NCI-H1105 (cell line): ENCODE results near the gene EARS2.
A peak's percentile ranks its signal among the peaks of the same experiment; 100 is the strongest.
"Not testable (repeated sequence)": the region's sequence is repeated elsewhere in the genome, so short reads cannot be mapped to it uniquely, and the experiment has no call there.

Experiments
- DNase-seq: peaks from one replicate; lab custom pipeline; 2025; lab: John Stamatoyannopoulos, UW

Gene EARS2

GRCh38 chr16:23556881-23557778, at the start of gene EARS2, which contains the start of gene UBFD1:
Gene EARS2, minus strand, starts transcription at chr16:23557350. Its CDS starts 7 bp downstream, at chr16:23557343.
Gene UBFD1, plus strand, starts transcription at chr16:23557727. Its CDS starts 16 bp downstream, at chr16:23557743.
- peak; percentile 98 for DNase-seq

GRCh38 chr16:23597003-23597756, 40.0 kb upstream of the EARS2 start:
- peak; percentile 51 for DNase-seq

- DNase-seq = peak; percentile 72
Observed at GRCh38 chr16:23595951-23596720, 39.0 kb upstream of the EARS2 start, which contains the start of gene NDUFAB1. Gene NDUFAB1, minus strand, starts transcription at chr16:23596316. Its CDS starts 26 bp downstream, at chr16:23596290.

GRCh38 chr16:23595246-23595950, 38.2 kb upstream of the EARS2 start:
- DNase-seq = no peak

DNA sequence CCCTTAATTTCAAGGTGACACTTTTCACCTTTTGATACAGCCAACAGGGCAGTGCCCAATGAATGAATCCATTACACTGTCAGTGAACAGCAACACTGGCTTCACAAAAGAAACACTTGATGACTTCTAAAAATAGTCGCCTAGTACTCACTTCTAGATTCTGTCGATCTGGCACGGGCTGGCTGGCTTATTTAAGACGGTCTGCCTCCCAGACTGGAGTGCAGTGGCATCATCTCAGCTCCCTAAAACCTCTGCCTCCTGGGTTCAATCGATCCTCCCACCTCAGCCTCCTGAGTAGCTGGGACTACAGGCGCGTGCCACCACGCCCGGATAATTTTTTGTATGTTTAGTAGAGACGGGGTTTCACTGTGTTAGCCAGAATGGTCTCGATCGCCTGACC, 37.0 kb upstream of the EARS2 start:
- no peak for DNase-seq

- no peak for DNase-seq
Observed at GRCh38 chr16:23590181-23590580, 33.0 kb upstream of the EARS2 start.

GRCh38 chr16:23587726-23588125, 30.6 kb upstream of the EARS2 start:
- DNase-seq = no peak

GRCh38 chr16:23584186-23585076, 27.3 kb upstream of the EARS2 start:
- no peak for DNase-seq

GRCh38 chr16:23583271-23583670, 26.1 kb upstream of the EARS2 start:
- DNase-seq = not testable (repeated sequence)

- no peak for DNase-seq
Observed at GRCh38 chr16:23581764-23582163, 24.6 kb upstream of the EARS2 start.

- DNase-seq = no peak
Observed at GRCh38 chr16:23580391-23580790, 23.2 kb upstream of the EARS2 start.

DNA sequence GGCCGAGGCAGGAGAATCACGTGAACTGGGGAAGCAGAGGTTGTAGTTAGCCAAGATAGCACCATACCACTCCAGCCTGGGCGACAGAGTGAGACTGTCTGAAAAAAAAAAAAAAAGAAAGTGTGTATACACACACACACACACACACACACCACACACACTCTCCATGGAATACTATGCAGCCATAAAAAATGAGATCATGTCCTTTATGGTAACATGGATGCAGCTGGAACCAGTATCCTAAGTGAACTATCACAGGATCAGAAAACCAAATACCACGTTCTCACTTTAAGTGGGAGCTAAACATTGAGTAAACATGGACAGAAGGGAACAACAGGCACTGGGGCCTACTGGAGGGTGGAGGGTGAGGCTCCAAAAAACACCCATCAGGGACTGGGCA, 22.2 kb upstream of the EARS2 start:
- no peak for DNase-seq

GRCh38 chr16:23578101-23578830, 21.1 kb upstream of the EARS2 start:
- DNase-seq = no peak

DNA sequence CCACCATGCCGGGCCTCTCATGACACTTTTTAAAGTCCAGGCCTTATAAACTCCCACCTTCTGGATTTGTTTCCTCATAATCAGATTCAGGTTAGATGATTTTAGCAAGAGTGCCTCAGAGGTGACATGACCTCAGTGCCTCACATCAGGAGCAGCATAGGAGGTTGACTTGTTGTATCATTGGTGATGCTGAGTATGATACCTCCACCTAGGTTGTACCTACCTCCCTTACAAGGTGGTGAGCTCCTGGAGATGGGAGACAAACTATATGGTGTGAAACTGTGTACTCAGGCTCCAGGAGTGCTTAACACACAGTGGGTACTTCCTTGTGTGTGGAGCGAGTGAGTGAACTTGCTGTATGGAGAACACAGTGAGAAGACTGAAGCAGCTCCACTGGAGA, 20.3 kb upstream of the EARS2 start:
- DNase-seq = no peak

- no peak for DNase-seq
Observed at GRCh38 chr16:23575834-23576233, 18.7 kb upstream of the EARS2 start.

GRCh38 chr16:23573817-23574216, 16.7 kb upstream of the EARS2 start:
- DNase-seq = no peak

GRCh38 chr16:23572394-23572793, 15.2 kb upstream of the EARS2 start:
- DNase-seq = no peak

GRCh38 chr16:23571895-23572294, 14.7 kb upstream of the EARS2 start:
- DNase-seq = no peak

DNA sequence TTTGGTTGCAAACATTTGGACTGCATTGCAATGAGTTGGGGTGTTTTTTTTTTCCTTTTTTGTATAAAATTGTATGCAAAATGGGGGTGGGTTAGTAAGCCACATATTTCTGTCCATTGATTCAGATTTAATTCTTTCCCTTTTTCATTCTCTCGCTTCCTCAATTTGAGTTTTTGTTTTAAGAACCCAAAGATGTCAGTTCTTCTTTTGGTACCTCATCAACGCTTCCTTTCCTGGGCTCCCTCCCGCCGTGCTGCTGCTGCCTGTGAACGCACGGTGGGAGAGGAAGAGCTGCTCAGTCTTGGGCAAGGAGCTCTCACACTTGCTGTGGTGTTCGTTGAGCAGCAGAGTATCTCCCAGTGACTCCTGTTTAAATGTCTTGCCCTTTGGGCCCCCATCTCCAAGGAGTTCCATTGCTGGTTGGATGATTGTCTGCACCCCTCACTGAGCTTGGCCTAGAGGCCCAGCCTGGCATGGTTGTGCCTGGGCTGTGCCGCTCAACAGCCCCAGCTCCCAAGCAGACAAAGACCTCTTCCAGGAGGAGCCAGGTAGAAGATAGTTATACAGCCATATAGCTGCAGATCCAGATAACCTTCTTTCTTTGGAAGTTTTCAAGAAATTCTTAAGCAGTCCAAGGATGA, 14.0 kb upstream of the EARS2 start:
- no peak for DNase-seq
